ENCODE measurements around the gene PGC. TPM values are rescaled to one million over a fixed set of nuclear protein-coding genes. Genes with fewer than 3 reads are reported as not detected.

Gene PGC
- total RNA-seq (2014; rRNA removed) = not detected in 2 replicates
- not detected for polyA plus RNA-seq (2012)

- no peak for DNase-seq (ENCODE audit: low read depth)
Measured at GRCh38 chr6:41747256-41748101, at the start of gene PGC. TSS of gene PGC (minus strand) at chr6:41747397. CDS start at chr6:41747334, 63 bp downstream.

DNA sequence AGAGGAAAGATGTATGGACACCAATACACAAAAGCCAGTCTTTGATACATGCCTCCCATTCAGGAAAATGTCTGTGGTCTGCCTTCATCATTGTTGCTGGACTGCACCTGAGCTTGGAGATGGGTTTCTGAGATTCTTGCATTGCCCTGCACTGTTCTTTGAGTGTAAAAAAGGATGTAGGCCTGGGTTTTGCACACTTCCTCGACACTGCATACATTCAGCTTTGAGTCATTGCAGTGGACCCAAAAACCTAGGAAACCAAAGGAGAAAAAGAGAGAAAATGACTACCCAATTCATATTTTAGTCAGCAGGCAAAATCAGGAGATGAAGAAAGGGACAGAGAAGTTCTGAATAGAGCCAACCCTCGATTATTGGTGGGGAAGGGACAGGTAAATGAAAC lies 49.3 kb upstream of the PGC start:
- no peak for DNase-seq (ENCODE audit: low read depth)

GRCh38 chr6:41791984-41792383 lies 44.8 kb upstream of the PGC start:
- DNase-seq (ENCODE audit: low read depth) = no peak

DNA sequence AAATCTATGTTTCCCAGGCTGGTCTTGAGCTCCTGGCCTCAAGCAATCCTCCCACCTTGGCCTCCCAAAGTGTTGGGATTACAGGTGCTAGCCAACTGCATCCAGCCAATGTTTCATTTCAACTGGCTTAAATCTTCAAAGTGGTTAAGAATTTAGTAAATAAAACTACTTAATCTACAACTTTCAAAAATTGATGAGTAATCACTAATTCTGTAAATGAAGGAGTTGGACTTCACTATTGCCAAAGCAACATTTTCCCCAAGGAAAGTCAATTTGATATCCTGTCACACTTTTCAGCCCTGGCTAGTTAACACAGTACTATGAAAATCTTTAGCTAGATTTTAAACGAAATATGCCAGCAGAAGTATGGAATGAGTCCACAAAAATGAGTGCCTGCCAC lies 44.1 kb upstream of the PGC start:
- DNase-seq (ENCODE audit: low read depth) = no peak

GRCh38 chr6:41790045-41790444 lies 42.8 kb upstream of the PGC start:
- no peak for DNase-seq (ENCODE audit: low read depth)

DNA sequence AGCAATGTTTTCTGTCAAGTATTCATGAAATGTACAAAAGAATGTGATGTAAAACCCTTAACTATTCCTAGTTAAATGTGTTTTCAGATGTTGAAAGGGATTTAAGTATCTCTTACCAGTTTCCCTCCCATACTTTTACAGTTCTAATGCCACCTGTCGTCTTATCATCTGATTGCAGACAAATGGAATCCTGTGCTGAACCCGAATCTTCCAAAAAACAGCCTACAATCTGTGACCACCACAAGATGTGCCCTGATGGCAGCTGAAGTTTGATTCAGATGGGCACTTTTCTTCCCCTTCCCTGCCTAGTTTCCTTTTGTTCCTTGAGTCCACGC lies 42.2 kb upstream of the PGC start:
- DNase-seq (ENCODE audit: low read depth) = no peak

DNA sequence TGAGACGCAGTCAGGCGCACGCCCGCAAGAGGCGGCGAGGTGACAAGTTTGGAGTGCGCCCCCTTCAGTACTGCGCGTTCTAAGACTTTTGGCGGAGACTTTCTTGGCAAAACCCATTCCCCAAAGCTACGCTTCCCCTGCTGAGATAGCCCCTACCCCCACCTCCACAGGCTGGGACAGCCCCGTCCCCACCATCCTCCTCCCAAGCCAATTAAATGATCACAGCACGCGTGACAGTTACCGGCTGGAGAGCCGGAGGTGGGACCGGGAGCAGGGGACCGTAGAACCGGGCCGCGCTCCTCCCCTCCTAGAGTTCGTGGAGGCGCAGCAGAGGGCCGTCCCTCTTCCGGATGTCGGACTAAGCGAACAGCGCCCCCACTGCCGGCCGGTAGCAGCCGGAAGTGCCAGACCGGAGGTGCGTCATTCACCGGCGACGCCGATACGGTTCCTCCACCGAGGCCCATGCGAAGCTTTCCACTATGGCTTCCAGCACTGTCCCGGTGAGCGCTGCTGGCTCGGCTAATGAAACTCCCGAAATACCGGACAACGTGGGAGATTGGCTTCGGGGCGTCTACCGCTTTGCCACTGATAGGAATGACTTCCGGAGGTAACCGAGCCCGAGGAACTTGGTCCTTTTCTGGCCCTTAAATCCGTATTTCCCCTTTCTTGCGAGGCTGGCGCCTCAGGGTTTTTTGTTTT lies 40.2 kb upstream of the PGC start, which contains the start of gene TOMM6:
Gene TOMM6 (plus strand): TSS at position 476 of the 699 bp plus-strand sequence. CDS start 4 bp downstream, at position 480.
- peak; percentile 91 for DNase-seq (ENCODE audit: low read depth)

DNA sequence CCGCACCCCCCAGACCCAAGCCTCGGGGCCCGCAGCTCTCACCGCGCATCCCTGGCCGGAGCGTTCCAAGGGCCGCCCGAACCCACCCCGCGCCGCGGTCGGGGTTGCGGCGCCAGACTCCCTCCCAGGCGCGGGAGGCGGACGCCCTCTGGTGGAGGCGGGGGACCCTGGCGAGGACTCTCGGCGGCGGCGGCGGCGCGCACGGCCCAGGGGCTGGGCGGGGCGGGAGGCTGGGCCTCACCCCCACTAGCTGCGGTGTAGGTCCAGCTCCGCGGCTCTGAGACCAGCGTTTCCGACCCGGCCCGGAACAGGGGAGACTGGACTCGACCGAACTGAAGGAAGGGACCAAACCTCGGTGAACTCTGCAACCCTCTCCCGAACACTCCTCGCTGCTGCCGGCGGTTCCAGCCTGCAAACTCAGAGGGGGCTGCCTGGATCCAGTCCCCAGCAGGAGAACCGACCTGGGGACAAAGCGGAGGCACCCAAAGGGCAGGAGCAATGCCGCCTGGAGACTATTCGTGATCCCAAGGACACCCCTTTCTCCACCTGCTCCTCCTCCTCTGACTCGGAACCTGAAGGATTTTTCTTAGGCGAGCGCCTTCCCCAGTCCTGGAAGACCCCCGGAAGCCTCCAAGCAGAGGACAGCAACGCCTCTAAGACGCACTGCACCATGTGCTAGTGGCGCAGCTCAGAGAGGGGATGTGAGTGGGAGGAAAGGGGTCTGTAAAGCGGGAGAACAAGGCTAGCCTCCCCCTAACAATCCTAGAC lies 39.4 kb upstream of the PGC start:
- peak; percentile 66 for DNase-seq (ENCODE audit: low read depth)

GRCh38 chr6:41785689-41786450 lies 38.7 kb upstream of the PGC start:
- no peak for DNase-seq (ENCODE audit: low read depth)

DNA sequence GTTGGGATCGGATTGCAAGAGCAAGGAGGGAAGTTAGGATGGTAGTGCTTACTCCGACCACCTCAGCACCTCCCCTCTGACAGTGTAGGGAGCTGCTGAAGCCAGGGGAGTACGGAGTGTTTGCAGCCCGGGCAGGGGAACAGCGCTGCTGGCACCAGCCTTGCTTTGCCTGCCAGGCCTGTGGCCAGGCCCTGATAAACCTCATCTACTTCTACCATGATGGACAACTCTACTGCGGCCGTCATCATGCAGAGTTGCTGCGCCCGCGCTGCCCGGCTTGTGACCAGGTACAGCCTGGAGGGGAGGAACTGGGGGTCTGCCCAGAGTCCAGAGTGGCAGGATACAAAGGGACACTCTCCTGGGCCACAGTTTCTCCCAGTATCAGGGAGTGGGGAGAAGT lies 38.1 kb upstream of the PGC start:
- no peak for DNase-seq (ENCODE audit: low read depth)

DNA sequence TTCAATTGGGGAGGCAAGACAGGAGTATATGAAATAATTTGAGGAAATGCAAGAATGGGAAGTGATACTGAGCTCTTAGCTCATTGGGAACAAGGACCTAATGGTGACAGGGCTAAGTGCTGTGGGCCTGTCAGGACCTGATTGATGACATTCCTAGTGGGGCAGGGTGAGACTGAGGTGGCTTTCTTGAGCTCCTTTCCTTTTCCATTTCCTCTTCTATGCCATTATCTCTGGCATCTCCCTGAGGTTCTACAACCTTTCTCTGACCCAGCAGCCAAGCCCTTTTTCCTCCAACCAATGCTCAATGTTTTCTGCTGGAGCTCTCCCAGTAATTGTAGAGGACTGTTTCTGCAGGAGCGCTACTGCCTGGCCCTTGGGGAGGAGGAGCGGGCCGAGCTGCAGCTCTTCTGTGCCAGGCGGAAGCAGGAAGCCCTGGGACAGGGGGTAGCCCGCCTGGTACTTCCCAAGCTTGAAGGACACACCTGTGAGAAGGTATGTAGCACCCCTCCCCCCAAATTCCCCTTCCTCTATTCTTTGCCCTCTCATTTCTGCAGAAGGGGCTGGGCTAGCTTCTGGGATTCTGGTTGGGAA lies 37.5 kb upstream of the PGC start:
- no peak for DNase-seq (ENCODE audit: low read depth)

GRCh38 chr6:41783106-41783780 lies 36.0 kb upstream of the PGC start:
- no peak for DNase-seq (ENCODE audit: low read depth)

DNA sequence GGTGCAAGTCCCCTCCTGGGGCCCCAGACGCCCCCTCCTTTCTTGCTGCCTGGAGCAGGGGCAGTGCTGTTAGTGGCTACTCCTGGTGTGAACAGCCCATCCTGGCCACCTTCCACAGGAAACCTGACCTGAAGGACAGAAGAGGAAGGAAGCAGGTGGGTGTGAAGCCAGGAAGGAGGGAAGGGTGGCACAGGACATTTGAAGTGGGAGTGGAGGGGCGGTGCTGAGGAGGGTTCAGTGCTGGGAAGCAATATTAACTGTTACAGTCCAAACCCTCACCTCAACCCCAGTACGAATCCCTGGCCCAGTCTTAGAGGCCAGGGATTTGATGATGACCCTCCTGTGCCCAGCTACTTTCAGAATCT lies 34.2 kb upstream of the PGC start:
- DNase-seq (ENCODE audit: low read depth) = no peak

DNA sequence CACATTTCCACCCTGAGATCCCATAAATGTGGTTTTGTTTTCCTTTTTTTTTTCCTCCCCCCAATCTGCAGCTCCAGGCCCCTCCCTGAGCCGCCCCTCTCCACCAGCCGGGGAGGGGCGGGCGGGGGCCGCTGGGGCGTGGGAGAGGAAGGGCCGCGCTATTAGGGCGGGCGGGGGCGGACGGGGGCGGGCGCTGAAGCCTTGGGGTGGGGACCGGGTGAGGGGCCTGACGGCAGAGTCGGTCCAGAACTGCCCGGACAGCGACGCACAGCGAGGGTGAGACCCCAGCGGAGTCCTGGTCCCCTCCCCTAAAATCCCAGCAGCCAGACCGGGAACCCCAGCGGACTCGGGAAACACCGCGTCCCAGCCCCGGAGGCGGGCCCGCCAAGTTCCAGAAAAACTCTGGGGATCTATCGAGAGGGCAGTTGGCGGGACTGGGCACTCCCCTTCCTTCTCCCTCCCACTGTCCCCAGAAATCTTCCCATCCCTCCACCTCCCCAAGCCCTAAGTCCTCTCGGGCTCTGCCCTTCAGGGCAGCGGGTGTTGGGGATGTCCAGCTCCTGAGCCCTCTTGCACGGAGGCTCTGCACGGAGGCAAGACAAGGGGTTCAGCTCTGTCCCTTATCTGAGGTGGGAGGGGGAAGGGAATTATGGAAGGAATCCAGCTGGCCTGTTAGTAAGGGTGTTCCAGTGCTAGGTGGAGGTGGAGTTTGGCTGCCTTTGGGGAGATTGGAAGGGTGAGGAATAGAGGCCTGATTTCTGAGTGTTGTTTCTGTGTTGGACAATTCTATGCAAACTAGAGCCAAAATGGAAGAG lies 33.6 kb upstream of the PGC start, which contains the start of gene PRICKLE4:
Gene PRICKLE4 (plus strand): TSS at position 232 of the 815 bp plus-strand sequence. CDS start 2,692 bp downstream, outside the sequence.
- DNase-seq (ENCODE audit: low read depth) = peak; percentile 46

DNA sequence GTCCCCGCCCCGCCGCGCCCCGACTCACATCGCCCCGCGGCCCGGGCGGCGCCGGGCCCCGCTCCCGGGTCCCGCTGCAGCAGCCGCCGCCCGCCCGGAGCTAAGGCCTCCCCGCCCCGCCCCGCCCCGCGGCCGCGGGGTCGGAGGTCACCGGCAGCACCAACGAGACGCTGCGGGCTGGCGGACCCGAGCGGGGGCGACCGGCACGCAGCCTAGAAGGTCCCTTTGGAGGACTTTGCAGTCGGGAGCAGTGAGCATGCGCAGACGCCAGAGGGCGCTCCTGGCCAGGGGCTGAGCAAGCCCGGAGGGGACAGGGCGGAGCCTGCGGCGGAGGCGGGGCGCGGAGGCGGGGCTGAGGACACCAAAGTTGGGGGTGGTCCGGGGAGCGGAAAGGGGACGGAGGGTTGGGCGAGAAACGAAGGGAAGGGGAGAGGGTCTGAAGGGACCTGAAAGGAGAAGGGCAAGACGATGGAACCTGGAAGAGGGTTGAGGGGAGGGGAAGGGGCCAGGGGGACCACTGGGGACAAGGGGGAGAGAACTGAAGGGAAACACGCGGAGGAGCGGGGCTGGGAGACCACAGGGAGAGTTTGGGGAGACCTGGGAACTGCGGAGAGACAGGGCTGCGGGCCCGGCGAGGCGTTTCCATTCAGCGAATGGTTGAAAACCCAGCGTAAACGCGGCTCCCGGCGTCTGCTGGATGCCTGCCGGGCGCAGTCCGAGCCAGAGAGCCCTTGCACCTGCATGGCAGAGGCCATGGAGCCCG lies 32.8 kb upstream of the PGC start, which contains the start of gene FRS3:
Gene FRS3 (minus strand): TSS at position 113 of the 763 bp plus-strand sequence. CDS start 2,913 bp downstream, outside the sequence.
- peak; percentile 93 for DNase-seq (ENCODE audit: low read depth)

DNA sequence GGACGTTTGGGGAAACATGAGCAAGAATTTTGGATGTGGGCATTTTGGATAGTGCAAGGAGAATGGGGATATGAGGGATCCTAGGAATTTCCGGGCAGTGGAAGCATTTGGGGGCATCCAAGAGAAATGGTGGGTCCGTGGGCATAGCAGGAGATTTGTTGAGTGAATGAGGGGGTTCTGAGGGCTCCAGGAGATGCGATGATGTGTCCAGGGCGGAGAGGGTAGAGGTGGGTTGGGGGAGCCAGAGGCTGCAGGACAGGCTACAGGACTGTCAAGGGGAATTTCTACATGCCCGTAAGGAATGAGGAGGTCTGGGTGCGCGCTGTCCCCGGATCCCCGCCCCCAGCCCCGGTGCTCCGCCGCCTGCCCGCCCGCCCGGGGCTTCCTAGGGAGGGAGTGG lies 32.1 kb upstream of the PGC start:
- DNase-seq (ENCODE audit: low read depth) = no peak

DNA sequence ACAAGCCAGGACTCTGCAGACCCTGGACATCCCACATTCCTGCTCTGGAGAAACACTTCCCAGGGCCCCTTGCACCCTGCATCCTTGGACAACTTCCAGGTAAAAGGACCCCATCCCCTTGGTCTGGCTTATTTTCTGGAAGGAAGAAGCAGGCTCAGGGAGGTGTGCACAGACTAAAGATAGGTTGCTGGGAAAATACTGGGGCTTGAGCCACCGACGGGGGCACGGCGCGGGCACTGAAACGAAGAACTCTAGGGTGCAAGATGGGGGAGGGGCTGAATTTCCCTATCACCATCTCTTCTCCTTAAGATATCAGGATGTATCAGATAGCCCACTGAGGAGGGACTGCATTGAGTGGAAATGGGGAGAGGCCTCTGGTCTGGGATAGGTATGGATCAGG lies 31.7 kb upstream of the PGC start:
- DNase-seq (ENCODE audit: low read depth) = no peak

DNA sequence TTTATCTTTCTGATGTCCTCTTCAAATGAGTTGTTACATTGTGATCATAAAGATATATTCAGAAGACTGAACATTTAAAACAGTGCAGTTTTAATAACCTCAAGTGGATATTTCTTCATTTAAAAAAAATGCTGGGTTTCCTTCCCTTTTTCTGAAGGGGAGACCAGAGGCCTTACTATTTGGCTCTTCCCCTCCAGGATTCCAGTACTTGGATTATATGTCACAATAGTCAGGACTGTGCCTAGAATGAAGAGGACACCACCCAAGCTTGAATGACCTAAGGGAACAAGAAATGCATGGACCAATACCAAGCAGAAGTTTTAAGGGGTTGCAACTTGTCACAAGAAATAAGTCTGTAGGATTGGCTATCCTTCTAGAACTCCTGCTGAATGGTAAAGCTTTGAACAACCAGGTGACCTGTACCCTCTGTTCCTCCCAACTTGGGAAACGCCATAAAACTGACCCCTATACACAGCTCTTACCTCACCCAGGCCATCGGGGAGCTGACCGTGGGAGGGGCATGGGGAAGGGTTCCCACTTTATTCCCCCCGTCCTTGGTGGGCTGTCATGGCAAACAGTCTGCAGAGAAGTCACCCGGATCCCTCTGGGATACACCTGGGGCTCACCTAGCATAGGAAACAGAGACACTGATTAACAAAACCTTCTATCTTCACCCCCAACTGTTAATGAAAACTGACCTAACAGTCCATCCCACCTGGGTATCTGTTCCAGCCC lies 30.5 kb upstream of the PGC start:
- no peak for DNase-seq (ENCODE audit: low read depth)

Data from LHCN-M2 (cell line).